HG02610 (cell line): ENCODE data around the gene MCRIP2.

Experiments
- ATAC-seq: cut with Tn5 transposase; IDR thresholded peaks from one replicate; pipeline ENCODE4 v1.9.1; 2021; ENCODE audit warnings: mild to moderate bottlenecking, moderate library complexity; ENCODE audit not compliant: unreplicated experiment

The MCRIP2 gene

DNA sequence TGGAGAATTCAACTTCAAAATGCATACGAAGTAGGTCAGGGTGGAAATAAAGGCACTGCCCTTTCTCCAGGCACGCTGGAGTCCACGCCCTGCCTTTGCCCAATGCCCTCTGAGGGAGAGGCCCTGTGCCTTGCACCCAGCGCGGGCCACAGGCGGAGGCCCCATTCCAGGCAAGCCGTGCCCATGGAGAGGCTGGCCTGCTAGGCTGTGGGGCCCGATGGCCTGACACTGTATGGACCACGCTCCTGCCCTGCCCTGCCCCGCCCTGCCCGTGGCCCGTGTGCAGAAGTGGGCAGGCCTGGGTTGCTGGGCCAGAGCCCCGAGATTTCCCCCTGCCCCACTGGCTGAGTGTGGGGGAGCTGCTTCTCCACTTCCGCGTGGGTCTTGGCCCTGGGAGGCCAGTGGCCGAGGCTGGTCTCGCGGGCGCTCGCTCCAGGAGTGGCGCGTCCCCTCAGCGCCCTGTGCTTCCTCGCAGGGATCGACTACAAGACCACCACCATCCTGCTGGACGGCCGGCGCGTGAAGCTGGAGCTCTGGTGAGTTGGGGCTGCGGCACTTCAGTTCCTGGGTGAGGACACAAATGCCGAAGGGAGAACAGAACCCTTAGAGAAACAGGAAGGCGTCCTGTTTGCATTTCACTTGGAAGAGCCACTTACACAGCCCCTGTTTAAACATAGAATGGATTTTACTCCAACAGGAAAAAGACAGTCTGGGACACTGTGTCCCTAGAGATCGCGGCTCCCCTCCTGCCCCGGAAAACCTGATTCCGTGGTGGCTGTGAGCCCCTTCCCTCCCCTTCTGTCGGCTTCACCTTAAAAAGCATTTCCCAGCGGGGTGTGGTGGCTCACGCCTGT lies 24.7 kb upstream of the MCRIP2 start:
- ATAC-seq, result no peak

DNA sequence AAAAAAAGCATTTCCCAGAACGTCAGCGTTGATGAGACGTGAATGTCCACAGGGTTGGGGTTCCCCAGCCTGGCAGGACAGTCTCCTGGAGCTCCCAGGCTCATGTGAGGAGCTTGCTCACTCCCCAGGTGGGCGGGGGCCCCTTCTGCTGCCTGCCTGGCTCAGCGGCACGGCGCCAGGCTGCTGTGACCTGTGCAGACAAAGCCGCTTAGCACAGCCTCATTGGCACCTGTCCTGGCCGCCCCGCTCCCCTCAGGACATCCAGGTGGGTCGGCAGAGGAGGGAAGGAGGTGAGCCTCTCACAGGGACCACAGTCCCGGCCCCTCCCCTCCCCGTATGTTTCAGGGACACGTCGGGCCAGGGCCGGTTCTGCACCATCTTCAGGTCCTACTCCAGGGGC lies 23.8 kb upstream of the MCRIP2 start:
- no peak for ATAC-seq

DNA sequence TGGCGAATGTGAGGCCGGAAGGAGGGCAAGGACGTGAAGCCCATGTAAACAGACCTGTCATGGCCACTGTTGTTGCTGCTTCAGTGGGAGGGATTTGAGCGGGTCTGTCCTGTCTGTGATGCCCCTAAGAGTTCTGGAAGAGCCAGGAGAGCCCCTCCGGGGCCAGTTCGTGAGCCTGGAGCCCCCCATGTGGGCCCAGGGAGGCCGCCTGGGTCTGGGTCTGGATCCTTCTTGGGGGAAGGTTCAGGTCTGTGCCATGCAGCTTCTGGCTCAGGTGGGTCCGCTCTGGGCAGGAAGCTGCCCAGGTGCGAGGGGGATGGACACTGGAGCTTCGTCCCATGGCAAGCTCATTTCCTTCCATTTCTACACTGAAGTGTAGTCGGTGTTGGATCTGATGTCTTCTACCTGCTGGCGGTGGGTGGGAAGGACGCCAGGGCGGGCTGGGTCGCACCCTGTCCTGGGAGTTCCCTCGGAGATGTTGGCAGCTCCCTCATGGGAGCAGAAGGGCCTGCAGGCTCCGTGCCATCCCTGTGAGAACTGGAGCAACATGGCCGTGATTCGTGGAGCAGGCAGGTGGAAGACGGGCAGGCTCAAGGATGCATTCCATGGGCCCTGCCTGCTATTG lies 22.0 kb upstream of the MCRIP2 start:
- no peak for ATAC-seq

GRCh38 chr16:620700-621525 lies 20.7 kb upstream of the MCRIP2 start:
- no peak for ATAC-seq

GRCh38 chr16:621526-622105 lies 20.0 kb upstream of the MCRIP2 start:
- no peak for ATAC-seq

- ATAC-seq, result no peak
Observed at GRCh38 chr16:622920-623280, 18.7 kb upstream of the MCRIP2 start.

DNA sequence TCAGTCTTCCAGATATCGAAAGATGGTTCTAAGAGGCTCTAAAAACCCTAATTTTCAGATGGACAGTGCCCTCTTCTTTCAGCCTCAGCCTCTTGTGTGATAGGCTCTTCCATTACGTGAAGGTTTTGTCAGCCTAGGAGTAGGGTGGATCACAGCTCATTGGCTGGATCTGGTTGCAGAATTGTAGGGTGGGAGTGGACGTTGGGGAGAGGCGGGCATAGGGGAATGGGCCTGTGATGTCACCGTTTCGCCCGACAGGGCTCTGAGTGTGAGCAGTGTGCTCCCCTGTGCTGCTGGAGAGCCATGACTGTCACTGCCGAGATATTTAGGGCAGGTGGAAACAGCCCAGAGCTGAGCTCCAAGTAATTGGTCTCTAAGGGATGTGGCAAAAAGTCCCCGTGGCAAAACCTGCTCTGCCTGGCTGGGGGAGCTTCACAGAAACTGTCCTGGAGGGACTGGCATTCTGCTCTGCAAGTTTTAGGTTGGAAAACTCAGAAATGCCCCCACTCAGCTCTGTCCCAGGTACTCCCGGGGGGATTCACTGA lies 17.0 kb upstream of the MCRIP2 start:
- no peak for ATAC-seq

GRCh38 chr16:625117-625976 lies 16.3 kb upstream of the MCRIP2 start:
- ATAC-seq, result no peak

DNA sequence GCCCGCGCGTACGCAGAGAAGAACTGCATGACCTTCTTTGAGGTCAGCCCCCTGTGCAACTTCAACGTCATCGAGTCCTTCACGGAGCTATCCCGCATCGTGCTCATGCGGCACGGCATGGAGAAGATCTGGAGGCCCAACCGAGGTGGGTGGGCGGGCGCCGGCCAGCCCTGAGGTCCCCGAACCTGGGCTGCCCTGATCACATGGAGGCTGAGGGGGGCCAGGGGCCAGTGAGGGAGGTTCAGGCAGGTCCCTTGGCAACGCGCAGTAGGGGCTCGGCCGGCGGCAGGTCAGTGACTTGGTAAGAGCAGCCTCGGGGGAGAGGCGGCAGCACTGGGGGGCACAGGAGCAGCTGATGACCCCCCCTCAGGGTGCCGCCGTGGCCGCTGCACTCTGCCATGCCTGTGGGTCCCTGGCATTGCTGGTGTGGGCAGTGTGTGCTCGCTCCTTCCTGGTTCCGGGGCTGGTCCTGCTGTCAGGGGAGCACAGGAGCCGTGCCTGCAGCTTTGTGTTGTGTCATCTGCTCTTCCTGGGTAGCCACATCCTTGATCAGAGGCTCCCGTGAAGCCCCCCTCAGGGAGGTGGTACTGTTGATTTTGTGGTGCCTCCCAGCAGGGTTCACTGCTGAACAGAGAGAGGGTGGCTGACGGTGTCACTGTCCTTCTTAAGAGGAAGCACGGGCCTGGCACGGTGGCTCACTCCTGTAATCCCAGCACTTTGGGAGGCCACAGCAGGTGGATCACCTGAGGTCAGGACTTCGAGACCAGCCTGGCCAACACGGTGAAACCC lies 15.5 kb upstream of the MCRIP2 start:
- ATAC-seq, result no peak

DNA sequence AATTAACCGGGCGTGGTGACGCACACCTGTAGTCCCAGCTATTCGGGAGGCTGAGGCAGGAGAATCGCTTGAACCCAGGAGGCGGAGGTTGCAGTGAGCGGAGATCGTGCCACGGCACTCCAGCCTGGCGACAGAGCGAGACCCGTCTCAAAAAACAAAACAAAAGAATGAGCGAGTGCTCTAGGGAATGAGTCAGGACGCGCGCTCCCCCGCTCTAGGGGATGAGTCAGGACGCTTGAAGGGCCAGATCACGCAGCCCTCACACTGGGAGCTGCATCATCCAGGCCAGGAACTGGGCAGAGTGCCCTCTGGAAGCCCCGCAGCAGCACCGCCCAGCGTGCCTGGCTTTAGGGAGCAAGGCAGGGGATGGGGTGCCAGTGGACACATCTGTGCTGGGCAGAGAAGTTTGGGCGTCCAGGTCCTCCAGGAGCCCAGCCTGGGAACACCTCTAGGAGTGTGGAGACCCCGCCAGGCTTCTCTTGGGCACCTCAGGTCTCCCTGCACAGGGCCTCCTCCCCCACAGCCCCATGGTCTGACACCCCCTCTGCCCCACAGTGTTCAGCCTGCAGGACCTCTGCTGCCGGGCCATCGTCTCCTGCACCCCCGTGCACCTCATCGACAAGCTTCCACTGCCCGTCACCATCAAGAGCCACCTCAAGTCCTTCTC lies 14.7 kb upstream of the MCRIP2 start:
- ATAC-seq, result no peak

GRCh38 chr16:627454-628239 lies 14.0 kb upstream of the MCRIP2 start:
- no peak for ATAC-seq

DNA sequence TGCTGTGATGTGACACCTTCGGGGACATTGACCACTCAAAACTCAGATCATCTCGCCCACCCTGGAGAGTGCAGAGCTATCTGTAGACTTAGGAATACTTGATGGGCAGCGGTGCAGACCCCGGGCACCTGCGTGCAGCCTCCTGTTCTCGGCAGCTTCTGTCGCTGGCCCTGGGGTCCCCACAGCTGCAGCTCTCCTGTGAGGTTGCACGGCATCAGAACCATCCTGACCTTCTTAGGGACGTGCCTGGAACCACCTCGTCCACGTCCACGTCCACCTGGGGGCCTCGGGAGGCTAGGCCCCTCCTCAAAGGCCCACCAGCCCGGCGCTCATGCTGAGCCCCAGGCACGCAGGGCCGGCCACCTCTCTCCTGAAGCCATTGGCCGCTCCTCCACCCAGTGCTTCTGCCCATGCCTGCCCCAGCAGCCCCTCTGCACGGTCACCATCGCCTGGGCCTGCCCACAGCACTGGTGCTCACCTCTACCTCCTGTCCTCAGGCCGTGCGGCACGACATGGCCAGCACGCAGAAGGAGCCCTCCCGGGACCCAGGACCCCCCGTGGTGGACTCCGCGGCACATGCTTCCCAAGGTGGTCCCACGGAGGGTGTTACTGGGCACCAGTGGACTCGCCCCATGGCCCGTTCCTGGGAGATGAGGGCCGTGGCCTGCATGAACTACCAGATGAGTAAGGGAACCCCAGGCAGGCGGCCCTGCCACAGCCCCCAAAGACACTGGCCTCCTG lies 13.1 kb upstream of the MCRIP2 start:
- no peak for ATAC-seq

- no peak for ATAC-seq
Observed at GRCh38 chr16:629185-629832, 12.3 kb upstream of the MCRIP2 start.

DNA sequence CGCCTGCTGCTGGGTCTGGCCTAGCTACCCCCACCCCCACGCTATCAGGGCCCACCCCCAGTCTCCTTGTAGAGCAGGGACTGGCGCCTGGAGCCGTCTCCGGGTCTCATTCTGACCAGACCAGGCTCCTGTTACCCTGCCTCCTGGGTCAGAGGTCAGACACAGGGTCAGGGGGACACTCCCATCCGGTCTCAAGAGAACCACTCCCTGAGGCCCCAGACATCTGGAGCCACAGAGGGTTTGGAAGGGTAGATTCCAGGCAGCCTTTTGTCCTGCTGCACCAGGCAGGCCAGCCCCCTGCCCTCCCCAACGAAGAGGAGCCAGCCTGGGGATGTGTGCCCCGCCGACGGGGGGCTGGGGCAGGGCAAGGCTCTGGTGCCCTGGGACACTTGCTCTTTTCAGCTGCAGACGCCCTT lies 11.8 kb upstream of the MCRIP2 start:
- no peak for ATAC-seq

GRCh38 chr16:630249-630814 lies 11.3 kb upstream of the MCRIP2 start:
- ATAC-seq, result no peak

- ATAC-seq, result no peak
Observed at GRCh38 chr16:630815-631405, 10.7 kb upstream of the MCRIP2 start, which contains the start of gene WFIKKN1. TSS of gene WFIKKN1 (plus strand) at chr16:630985. CDS start at chr16:631254, 269 bp downstream.
